Type B pancreatic cell (in vitro differentiated cells): ENCODE data around the gene FRMD1. TPM values are rescaled to one million over a fixed set of nuclear protein-coding genes. Genes with fewer than 3 reads are reported as not detected.

Experiments
- DNase-seq: peaks from one replicate; pipeline ENCODE4 v3.0.0; 2021; ENCODE audit warnings: mixed read lengths; ENCODE audit not compliant: unreplicated experiment; ENCODE audit errors: extremely low spot score
- H3K27ac Mint-ChIP-seq: 2 replicates; pipeline ENCODE4 v1.8.0; 2021; ENCODE audit warnings: mild to moderate bottlenecking, mixed read lengths
- H3K27me3 Mint-ChIP-seq: 2 replicates; pipeline ENCODE4 v1.8.0; 2021; ENCODE audit warnings: mixed read lengths
- H3K36me3 Mint-ChIP-seq: 2 replicates; pipeline ENCODE4 v1.8.0; 2021; ENCODE audit warnings: mixed read lengths
- H3K4me1 Mint-ChIP-seq: one replicate; pipeline ENCODE4 v1.8.0; 2021; ENCODE audit warnings: mixed read lengths; ENCODE audit not compliant: unreplicated experiment
- H3K4me3 Mint-ChIP-seq: 2 replicates; pipeline ENCODE4 v1.8.0; 2021; ENCODE audit warnings: mild to moderate bottlenecking, mixed read lengths
- H3K9me3 Mint-ChIP-seq: 2 replicates; pipeline ENCODE4 v1.8.0; 2021; ENCODE audit warnings: mixed read lengths
- CTCF ChIP-seq: fragments of 200-600 bp; sonication (generic); conservative IDR thresholded peaks from 2 replicates; pipeline ENCODE4 v1.5.0; 2021; ENCODE audit warnings: antibody characterized with exemption, mild to moderate bottlenecking
- total RNA-seq: library from RNA; stranded (reverse); gene quantifications from 2 replicates; pipeline ENCODE4 v1.2.1, GENCODE V29; 2021; ENCODE audit warnings: low replicate concordance

The FRMD1 gene
- total RNA-seq, 1 donor from 2014 or later, result 0.17 TPM

- H3K9me3 Mint-ChIP-seq, result peaks cover 6% of the 10 kb centered on the region
- H3K4me3 Mint-ChIP-seq, result no peak overlapping the region
- DNase-seq, result peak; percentile 54
- peaks cover 3% of the 10 kb centered on the region for H3K4me1 Mint-ChIP-seq
- H3K27ac Mint-ChIP-seq, result no peak overlapping the region
- peaks cover 6% of the 10 kb centered on the region for H3K27me3 Mint-ChIP-seq
- no peaks in the 10 kb centered on the region for H3K36me3 Mint-ChIP-seq
- TF ChIP-seq CTCF, result no peak
Observed at GRCh38 chr6:168121303-168121665, 42.3 kb upstream of the FRMD1 start.

- H3K36me3 Mint-ChIP-seq, result no peaks in the 10 kb centered on the region
- DNase-seq, result peak; percentile 60
- peaks cover 7% of the 10 kb centered on the region for H3K9me3 Mint-ChIP-seq
- no peak overlapping the region for H3K27ac Mint-ChIP-seq
- no peaks in the 10 kb centered on the region for H3K4me1 Mint-ChIP-seq
- peaks cover 4% of the 10 kb centered on the region for H3K27me3 Mint-ChIP-seq
- H3K4me3 Mint-ChIP-seq, result no peak overlapping the region
- no peak for TF ChIP-seq CTCF
Observed at GRCh38 chr6:168120390-168121302, 41.6 kb upstream of the FRMD1 start.

- Mint-ChIP-seq H3K27ac (no peak overlapping the region), H3K4me3 (no peak overlapping the region), H3K4me1 (no peaks in the 10 kb centered on the region), H3K9me3 (peaks cover 10% of the 10 kb centered on the region), H3K27me3 (peaks cover 7% of the 10 kb centered on the region), H3K36me3 (no peaks in the 10 kb centered on the region)
- TF ChIP-seq CTCF, result no peak
- DNase-seq, result no peak
Observed at GRCh38 chr6:168119539-168119938, 40.5 kb upstream of the FRMD1 start.

- TF ChIP-seq CTCF, result no peak
- Mint-ChIP-seq H3K4me3 (no peak overlapping the region), H3K9me3 (peaks cover 10% of the 10 kb centered on the region), H3K36me3 (no peaks in the 10 kb centered on the region), H3K4me1 (no peaks in the 10 kb centered on the region), H3K27me3 (peaks cover 7% of the 10 kb centered on the region), H3K27ac (no peak overlapping the region)
- peak; percentile 40 for DNase-seq
Observed at GRCh38 chr6:168118935-168119334, 39.9 kb upstream of the FRMD1 start.

GRCh38 chr6:168117942-168118341 lies 38.9 kb upstream of the FRMD1 start:
- Mint-ChIP-seq H3K27ac (no peak overlapping the region), H3K9me3 (peaks cover 8% of the 10 kb centered on the region), H3K27me3 (peaks cover 7% of the 10 kb centered on the region), H3K4me3 (no peak overlapping the region), H3K36me3 (no peaks in the 10 kb centered on the region), H3K4me1 (no peaks in the 10 kb centered on the region)
- peak; percentile 60 for TF ChIP-seq CTCF
- DNase-seq, result no peak
